BLaER1 (cell line): ENCODE measurements around the gene NPRL2.
"Not testable (repeated sequence)": the region's sequence is repeated elsewhere in the genome, so short reads cannot be mapped to it uniquely, and the experiment has no call there.

Experiments
- H3K27ac ChIP-seq: shearing (Covaris generic); formaldehyde crosslinking; 2 replicates; pipeline ENCODE4 v1.8.1; 2022
- H3K27me3 ChIP-seq: shearing (Covaris generic); formaldehyde crosslinking; 2 replicates; pipeline ENCODE4 v1.8.1; 2022
- H3K36me3 ChIP-seq: shearing (Covaris generic); formaldehyde crosslinking; 2 replicates; pipeline ENCODE4 v1.8.1; 2022
- H3K4me1 ChIP-seq: shearing (Covaris generic); formaldehyde crosslinking; 2 replicates; pipeline ENCODE4 v1.8.1; 2022
- H3K4me2 ChIP-seq: shearing (Covaris generic); formaldehyde crosslinking; 2 replicates; pipeline ENCODE4 v1.8.1; 2022
- H3K4me3 ChIP-seq: shearing (Covaris generic); formaldehyde crosslinking; 2 replicates; pipeline ENCODE4 v1.8.1; 2022
- H3K9ac ChIP-seq: shearing (Covaris generic); formaldehyde crosslinking; 2 replicates; pipeline ENCODE4 v1.8.1; 2022
- H3K9me3 ChIP-seq: shearing (Covaris generic); formaldehyde crosslinking; 2 replicates; pipeline ENCODE4 v1.8.1; 2022
- H4K20me1 ChIP-seq: shearing (Covaris generic); formaldehyde crosslinking; 2 replicates; pipeline ENCODE4 v1.8.1; 2022
- Cebpa-rat ChIP-seq: shearing (Covaris generic); IDR thresholded peaks from 2 replicates; pipeline ENCODE4 v1.8.1; 2022

NPRL2 gene

DNA sequence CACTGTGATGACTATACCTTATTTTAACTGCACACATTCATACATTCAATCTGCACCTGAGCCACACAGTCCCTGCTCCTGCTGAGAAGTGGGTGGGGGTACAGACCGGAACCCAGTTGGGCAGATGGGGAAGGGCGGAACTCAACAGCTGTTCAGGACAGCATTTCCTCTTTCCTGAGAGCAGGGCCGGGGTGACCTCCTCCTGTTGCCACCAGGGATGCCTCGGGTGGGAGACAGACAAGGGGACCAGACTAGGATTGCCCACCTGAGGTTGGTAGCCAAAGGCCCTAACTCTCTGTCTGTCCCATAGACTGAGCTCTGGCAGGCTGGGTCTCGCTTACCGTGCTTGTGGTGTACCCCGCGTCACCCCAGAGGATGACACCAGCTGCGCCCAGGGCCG is 32.0 kb downstream of the NPRL2 start:
- Histone ChIP-seq H3K9ac (peak overlapping the region; percentile 11), H3K27me3 (no peaks in the 10 kb centered on the region), H3K27ac (no peak overlapping the region), H3K36me3 (peaks cover 61% of the 10 kb centered on the region), H4K20me1 (peaks cover 49% of the 10 kb centered on the region), H3K9me3 (no peaks in the 10 kb centered on the region), H3K4me1 (peaks cover 59% of the 10 kb centered on the region), H3K4me2 (peak overlapping the region; percentile 94), H3K4me3 (peak overlapping the region; percentile 11; the same call in 1 of the 2 replicates)
- TF ChIP-seq Cebpa-rat = no peak

DNA sequence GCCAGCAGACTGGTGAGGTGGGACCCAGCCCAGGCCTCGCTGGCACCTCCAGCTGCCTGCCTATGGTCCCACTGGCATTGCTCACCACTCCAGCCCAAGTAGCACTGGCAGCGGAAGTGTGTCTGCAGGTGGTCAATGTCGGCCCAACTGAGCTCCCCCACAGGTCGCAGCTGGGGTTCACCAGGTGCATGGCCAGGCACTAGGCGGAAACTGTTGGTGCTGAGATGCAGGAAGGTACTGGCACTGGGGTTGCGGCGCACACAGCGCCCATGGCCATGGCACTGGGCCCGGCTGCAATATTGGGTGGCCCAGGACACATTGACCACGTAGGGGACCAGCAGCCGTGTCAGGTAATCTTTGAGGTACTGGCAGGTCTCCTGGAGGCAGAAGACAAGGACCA is 32.4 kb downstream of the NPRL2 start:
- H3K4me3 ChIP-seq = peak overlapping the region; percentile 11; the same call in 1 of the 2 replicates

DNA sequence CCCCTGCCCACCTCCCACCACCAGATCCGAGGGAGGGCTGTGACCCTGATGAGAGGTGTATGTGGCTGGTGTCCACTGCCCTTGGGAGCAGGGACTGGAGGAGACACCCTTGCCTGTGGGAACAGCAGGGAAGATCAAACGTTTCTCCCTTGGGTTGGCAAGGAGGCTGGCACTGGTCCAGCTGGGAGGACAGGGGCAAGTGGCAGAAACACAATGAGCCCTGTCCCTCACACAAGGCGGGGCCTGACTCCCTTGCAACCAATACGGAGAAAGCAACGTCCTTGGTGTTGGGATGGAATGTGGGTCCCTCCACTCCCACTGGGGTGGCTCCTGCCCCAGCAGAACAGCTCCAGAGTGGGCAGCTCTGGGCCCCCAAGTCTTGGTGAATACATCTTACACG is 33.3 kb downstream of the NPRL2 start:
- H3K36me3 ChIP-seq = peaks cover 58% of the 10 kb centered on the region
- peak overlapping the region; percentile 94 for H3K4me2 ChIP-seq

More for the DNA sequence above, 32.4 kb downstream of the NPRL2 start:
- H3K9me3 ChIP-seq = no peaks in the 10 kb centered on the region
- H3K36me3 ChIP-seq = peaks cover 58% of the 10 kb centered on the region
- H3K27me3 ChIP-seq = no peaks in the 10 kb centered on the region
- TF ChIP-seq Cebpa-rat = no peak
- H3K9ac ChIP-seq = peak overlapping the region; percentile 11
- H3K4me1 ChIP-seq = peaks cover 55% of the 10 kb centered on the region
- peak overlapping the region; percentile 44; the same call in 1 of the 2 replicates for H3K27ac ChIP-seq
- H4K20me1 ChIP-seq = peaks cover 49% of the 10 kb centered on the region
- peak overlapping the region; percentile 94 for H3K4me2 ChIP-seq

DNA sequence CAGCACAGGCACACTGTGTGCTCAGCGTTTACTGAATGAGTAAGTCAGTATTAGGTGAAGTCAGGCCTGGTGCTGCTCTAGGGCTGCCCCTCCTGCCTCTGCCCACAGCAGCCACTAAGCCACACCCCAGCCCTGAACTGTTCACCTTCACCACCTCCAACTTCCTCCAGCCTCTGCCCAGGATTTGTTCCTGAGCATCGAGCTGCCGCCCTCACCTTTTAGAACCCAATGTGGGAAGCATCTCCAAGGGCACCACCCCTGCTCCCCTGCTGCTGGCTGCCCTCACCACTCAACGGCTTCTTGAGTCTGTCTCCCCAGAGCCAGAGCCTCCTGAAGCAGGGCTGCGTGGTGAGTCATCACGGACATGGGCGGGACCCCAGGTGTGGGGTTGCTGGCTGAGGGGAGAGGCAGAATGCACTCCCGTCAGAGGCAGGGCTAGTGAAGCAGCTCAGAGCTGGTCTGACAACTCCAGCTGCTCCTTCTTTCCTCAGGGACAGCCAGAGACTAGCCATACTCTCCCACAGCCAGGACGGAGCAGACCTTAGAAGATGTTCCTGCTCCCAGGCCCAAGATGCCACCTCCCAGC is 33.8 kb downstream of the NPRL2 start:
- Histone ChIP-seq H3K4me2 (no peak overlapping the region), H3K4me1 (peaks cover 41% of the 10 kb centered on the region), H3K36me3 (peaks cover 58% of the 10 kb centered on the region), H3K27ac (peak overlapping the region; percentile 44), H3K27me3 (no peaks in the 10 kb centered on the region), H3K9me3 (no peaks in the 10 kb centered on the region), H3K9ac (no peak overlapping the region), H3K4me3 (no peak overlapping the region), H4K20me1 (peaks cover 49% of the 10 kb centered on the region)
- TF ChIP-seq Cebpa-rat = no peak

More for the DNA sequence above, 33.3 kb downstream of the NPRL2 start:
- H4K20me1 ChIP-seq = peaks cover 49% of the 10 kb centered on the region
- 0 out of 2 replicates have a peak overlapping the region, but pooled peaks have one; percentile 11 for H3K9ac ChIP-seq
- no peaks in the 10 kb centered on the region for H3K27me3 ChIP-seq
- no peak for TF ChIP-seq Cebpa-rat
- peaks cover 46% of the 10 kb centered on the region for H3K4me1 ChIP-seq
- peak overlapping the region; percentile 44 for H3K27ac ChIP-seq
- no peaks in the 10 kb centered on the region for H3K9me3 ChIP-seq
- H3K4me3 ChIP-seq = no peak overlapping the region

DNA sequence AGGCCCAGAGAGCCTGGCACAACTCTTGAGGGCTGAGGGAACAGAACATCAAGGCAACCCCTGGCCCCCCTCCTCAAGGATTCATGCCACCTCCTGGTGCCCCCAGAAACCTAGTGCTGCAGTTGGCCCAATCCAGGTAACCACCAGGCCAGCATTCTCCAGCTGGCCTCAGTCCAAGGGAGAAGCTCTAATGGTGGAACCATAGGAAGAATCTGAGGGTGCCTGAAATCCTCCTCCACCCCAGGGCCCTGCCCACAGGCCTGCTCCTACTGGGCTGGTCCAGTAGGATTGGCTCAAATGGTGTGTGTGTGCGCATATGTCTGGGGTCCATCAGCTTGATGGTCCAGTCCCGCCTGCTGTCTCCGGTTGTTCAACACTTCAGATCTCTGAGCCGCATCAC is 35.8 kb downstream of the NPRL2 start:
- peaks cover 42% of the 10 kb centered on the region for H4K20me1 ChIP-seq
- H3K9ac ChIP-seq = no peak overlapping the region
- H3K27ac ChIP-seq = no peak overlapping the region
- no peak for TF ChIP-seq Cebpa-rat
- no peak overlapping the region for H3K4me3 ChIP-seq
- H3K27me3 ChIP-seq = no peaks in the 10 kb centered on the region
- peaks cover 33% of the 10 kb centered on the region for H3K4me1 ChIP-seq
- H3K9me3 ChIP-seq = peaks cover under 1% of the 10 kb centered on the region
- no peak overlapping the region for H3K4me2 ChIP-seq
- peaks cover 55% of the 10 kb centered on the region for H3K36me3 ChIP-seq

DNA sequence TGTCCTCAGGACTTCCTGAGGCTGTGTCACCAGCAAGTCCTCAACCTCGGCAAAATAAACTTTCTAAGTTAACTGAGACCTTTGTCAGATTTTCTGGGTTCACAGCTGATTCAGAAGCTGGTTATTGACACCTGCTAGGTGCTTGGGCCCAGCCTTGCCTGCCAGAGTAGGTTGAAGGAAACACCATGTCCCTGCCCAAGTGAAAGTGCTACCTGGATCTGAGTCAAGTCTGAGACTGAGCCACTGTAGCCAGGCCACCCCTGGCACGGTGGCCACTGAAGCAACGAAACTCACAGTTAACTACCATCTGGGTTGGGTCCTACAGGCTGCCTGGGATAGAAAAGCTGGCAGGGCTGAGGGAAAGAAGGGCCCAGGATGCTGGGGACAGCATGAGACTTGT is 36.2 kb downstream of the NPRL2 start:
- no peak for TF ChIP-seq Cebpa-rat
- Histone ChIP-seq H3K9ac (no peak overlapping the region), H3K4me3 (no peak overlapping the region), H4K20me1 (peaks cover 37% of the 10 kb centered on the region), H3K4me1 (peaks cover 28% of the 10 kb centered on the region), H3K27ac (no peak overlapping the region), H3K27me3 (no peaks in the 10 kb centered on the region), H3K9me3 (peaks cover 6% of the 10 kb centered on the region), H3K36me3 (peaks cover 55% of the 10 kb centered on the region), H3K4me2 (no peak overlapping the region)

DNA sequence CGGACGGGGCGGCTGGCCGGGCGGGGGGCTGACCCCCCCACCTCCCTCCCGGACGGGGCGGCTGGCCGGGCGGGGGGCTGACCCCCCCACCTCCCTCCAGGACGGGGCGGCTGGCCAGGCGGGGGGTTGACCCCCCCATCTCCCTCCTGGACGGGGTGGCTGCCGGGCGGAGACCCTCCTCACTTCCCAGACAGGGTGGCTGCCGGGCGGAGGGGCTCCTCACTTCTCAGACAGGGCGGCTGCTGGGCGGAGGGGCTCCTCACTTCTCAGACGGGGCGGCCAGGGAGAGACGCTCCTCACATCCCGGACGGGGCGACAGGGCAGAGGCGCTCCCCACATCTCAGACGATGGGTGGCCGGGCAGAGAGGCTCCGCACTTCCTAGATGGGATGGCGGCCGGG is 38.5 kb downstream of the NPRL2 start:
- H3K27me3 ChIP-seq, H3K4me2 ChIP-seq, H3K27ac ChIP-seq, H3K4me3 ChIP-seq, H3K4me1 ChIP-seq, H3K9ac ChIP-seq: not testable (repeated sequence)
- Histone ChIP-seq H4K20me1 (peaks cover 15% of the 10 kb centered on the region), H3K9me3 (peaks cover 29% of the 10 kb centered on the region), H3K36me3 (peaks cover 46% of the 10 kb centered on the region)

DNA sequence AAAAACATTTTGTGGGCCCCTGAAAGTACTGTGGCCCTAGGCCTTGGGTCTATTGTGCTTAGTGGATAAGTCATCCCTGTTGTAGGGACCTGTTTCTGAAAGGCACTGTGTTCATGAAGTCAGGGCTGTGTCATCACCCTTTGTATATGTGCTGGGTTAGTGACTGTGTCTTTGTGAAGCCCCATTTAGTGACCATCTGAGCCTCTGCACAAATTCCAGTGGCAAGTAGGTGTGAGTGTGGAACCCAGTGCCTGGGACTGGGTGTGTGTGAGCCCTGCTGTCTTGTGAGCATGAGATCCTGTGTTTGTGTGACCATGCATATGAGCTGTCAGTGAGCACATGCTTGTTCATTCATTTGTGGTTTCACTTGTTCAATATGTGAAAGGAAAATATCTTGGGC is 46.0 kb downstream of the NPRL2 start:
- H3K27me3 ChIP-seq = no peaks in the 10 kb centered on the region
- H3K27ac ChIP-seq = no peak overlapping the region
- no peaks in the 10 kb centered on the region for H4K20me1 ChIP-seq
- no peak overlapping the region for H3K4me3 ChIP-seq
- H3K36me3 ChIP-seq = peaks cover 25% of the 10 kb centered on the region
- TF ChIP-seq Cebpa-rat = no peak
- no peak overlapping the region for H3K9ac ChIP-seq
- peaks cover 9% of the 10 kb centered on the region for H3K4me1 ChIP-seq
- no peak overlapping the region for H3K4me2 ChIP-seq
- H3K9me3 ChIP-seq = peaks cover 35% of the 10 kb centered on the region

DNA sequence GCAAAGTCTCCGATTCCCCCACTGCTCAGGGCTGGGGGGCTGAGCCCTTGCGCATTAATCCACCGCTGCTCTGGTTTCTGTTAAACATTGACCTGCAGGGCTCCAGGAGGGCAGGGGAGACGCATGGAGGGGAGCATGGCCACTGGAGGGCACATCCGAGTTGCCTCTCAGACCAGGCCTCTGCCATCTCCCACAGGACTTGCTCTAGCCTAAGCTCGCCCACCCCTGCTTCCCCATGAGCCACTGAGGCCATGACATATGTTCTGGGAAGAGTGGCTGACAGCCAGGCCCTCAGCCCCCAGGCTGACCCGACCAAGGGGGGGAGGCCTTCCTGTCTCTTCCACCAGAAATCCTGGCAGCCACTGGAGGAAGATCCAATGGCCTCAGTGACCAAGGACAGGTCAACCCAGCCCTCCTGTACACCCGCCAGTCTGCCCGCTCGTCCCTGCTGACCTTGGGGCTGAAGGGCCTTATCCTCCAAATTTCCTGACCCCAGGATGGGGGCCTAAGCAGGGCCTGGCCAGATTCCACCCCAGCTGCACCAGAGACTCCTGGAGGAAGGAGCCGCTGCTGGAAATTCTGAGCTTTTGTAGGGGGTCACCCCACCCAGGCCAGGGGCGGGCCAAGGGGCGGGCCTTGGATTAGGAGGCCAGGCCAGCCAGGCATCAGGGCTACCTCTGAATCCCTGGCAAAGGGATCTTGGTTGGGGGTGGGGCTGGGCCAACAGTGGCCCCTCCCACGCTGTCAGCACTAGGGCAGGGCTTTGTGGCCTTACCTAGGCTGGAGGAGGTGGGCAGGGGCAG is 47.4 kb downstream of the NPRL2 start, which contains the start of gene HYAL1:
Gene HYAL1, minus strand, starts transcription at position 562 of the 803 bp plus-strand sequence. CDS start 618 bp downstream, outside the sequence.
- peaks cover 14% of the 10 kb centered on the region for H3K4me1 ChIP-seq
- 0 out of 2 replicates have a peak, but pooled peaks cover 4% of the 10 kb centered on the region for H4K20me1 ChIP-seq
- no peak within 1 kb of the TSS for H3K4me2 ChIP-seq
- H3K36me3 ChIP-seq = peaks cover 15% of the 10 kb centered on the region; the same call in 1 of the 2 replicates
- peaks cover 22% of the 10 kb centered on the region for H3K9me3 ChIP-seq
- no peak within 1 kb of the TSS for H3K27ac ChIP-seq
- H3K9ac ChIP-seq = no peak within 1 kb of the TSS
- no peak for TF ChIP-seq Cebpa-rat
- H3K27me3 ChIP-seq = no peaks in the 10 kb centered on the region
- no peak within 1 kb of the TSS for H3K4me3 ChIP-seq
